K562 (cell line): ENCODE measurements around the gene HDAC7. TPM values are rescaled to one million over a fixed set of nuclear protein-coding genes. Genes with fewer than 3 reads are reported as not detected.
A peak's percentile ranks its signal among the peaks of the same experiment; 100 is the strongest.

Experiments
- CSDE1 ChIP-seq, 2 experiments: fragments of 450-650 bp; IDR thresholded peaks; 2 replicates each; pipeline ENCODE4 v1.6.1; 2016; ENCODE audit warnings: mild to moderate bottlenecking in 1 of 2
- ETS2 ChIP-seq: IDR thresholded peaks from 2 replicates; pipeline ENCODE4 v1.6.1; 2016; ENCODE audit warnings: borderline replicate concordance, missing genetic modification characterization, mild to moderate bottlenecking, moderate library complexity, missing compliant biosample characterization; ENCODE audit not compliant: poor library complexity, severe bottlenecking
- ILK ChIP-seq: fragments of 450-650 bp; IDR thresholded peaks from 2 replicates; pipeline ENCODE4 v1.6.1; 2016; ENCODE audit warnings: missing genetic modification characterization, low read depth, mild to moderate bottlenecking, missing compliant biosample characterization, moderate library complexity, borderline replicate concordance
- NCOA6 ChIP-seq: fragments of 450-650 bp; IDR thresholded peaks from 2 replicates; pipeline ENCODE4 v1.6.1; 2017; ENCODE audit warnings: mild to moderate bottlenecking
- NELFE ChIP-seq: IDR thresholded peaks from 2 replicates; pipeline ENCODE4 v1.6.1; 2011; ENCODE audit warnings: mild to moderate bottlenecking; ENCODE audit not compliant: insufficient read depth, insufficient read length
- PHF20 ChIP-seq: fragments of 450-650 bp; IDR thresholded peaks from 2 replicates; pipeline ENCODE4 v1.6.1; 2018; ENCODE audit not compliant: partially characterized antibody
- RHOXF2B ChIP-seq: fragments of 250-450 bp; sonication (Bioruptor Pico); conservative IDR thresholded peaks from 2 replicates; pipeline ENCODE4 v1.5.1; 2021
- SMAD1 ChIP-seq: fragments of 150-350 bp; IDR thresholded peaks from 2 replicates; pipeline ENCODE4 v1.6.1; 2014; ENCODE audit warnings: low read length, low read depth; ENCODE audit not compliant: partially characterized antibody
- SP1 ChIP-seq: sonication (generic); formaldehyde crosslinking; IDR thresholded peaks from 2 replicates; pipeline ENCODE4 v1.8.1; 2022; ENCODE audit warnings: mild to moderate bottlenecking, missing genetic modification reagents
- TSC22D4 ChIP-seq: fragments of 450-650 bp; IDR thresholded peaks from 2 replicates; pipeline ENCODE4 v1.6.1; 2016; ENCODE audit warnings: missing genetic modification characterization, missing biosample characterization, control low read depth
- ZC3H11A ChIP-seq: IDR thresholded peaks from 2 replicates; pipeline ENCODE4 v1.6.1; 2012; ENCODE audit warnings: low read depth, low read length, improper control_type of control experiment
- ZKSCAN3 ChIP-seq: fragments of 250-450 bp; sonication (Bioruptor Pico); IDR thresholded peaks from 2 replicates; pipeline ENCODE4 v1.4.0; 2020
- ZNF23 ChIP-seq: fragments of 250-450 bp; sonication (Bioruptor Pico); IDR thresholded peaks from 2 replicates; pipeline ENCODE4 v1.4.0; 2020; ENCODE audit warnings: mild to moderate bottlenecking
- ZSCAN29 ChIP-seq: fragments of 450-650 bp; IDR thresholded peaks from 2 replicates; pipeline ENCODE4 v1.6.1; 2017
- polyA plus RNA-seq, 8 experiments: library from polyadenylated mRNA; depleted of rRNA in 4 of 8; stranded (reverse) in 5 of 8; unstranded in 3 of 8; fragments of >200 nt; fragmentation: Nextera tagmentation in 2 of 8; fragmentation: Illumina TruSeq in 1 of 8; extraction: Ambion mirVana in 2 of 8; extraction: Trizol in 1 of 8; gene quantifications; 2 replicates each; pipeline versions ENCODE4 v1.2.1 to v1.2.3, GENCODE V29; 2011 to 2014; ENCODE audit warnings: inconsistent platforms in 1 of 8, missing spikeins in 1 of 8
- total RNA-seq, 7 experiments: library from RNA; depleted of rRNA in 6 of 7; stranded (reverse); fragments of >200 nt in 6 of 7; fragmentation: Illumina TruSeq in 2 of 7; extraction: Trizol in 2 of 7; gene quantifications; 2 replicates each; pipeline versions ENCODE4 v1.2.1 to v1.2.3, GENCODE V29; 2011 to 2021; ENCODE audit warnings: low replicate concordance in 1 of 7
- TF ChIP-seq, protein P1 (sequence below): sonication (generic); formaldehyde crosslinking; IDR thresholded peaks from 2 replicates; pipeline ENCODE4 v1.8.1; 2023; ENCODE audit warnings: missing genetic modification reagents, mild to moderate bottlenecking, borderline replicate concordance
- TF ChIP-seq, protein P2 (sequence below): fragments of 450-650 bp; formaldehyde crosslinking; IDR thresholded peaks from 2 replicates; pipeline ENCODE4 v1.4.0; 2020; ENCODE audit warnings: mild to moderate bottlenecking, moderate library complexity
- TF ChIP-seq, protein P3 (sequence below), 2 experiments: IDR thresholded peaks in 1 of 2; conservative IDR thresholded peaks in 1 of 2; 2 replicates each; pipeline ENCODE4 v1.6.1; 2016; ENCODE audit warnings: low read depth in 2 of 2, mild to moderate bottlenecking in 1 of 2, missing compliant biosample characterization in 1 of 2, missing genetic modification characterization in 1 of 2, moderate library complexity in 1 of 2
- TF ChIP-seq, protein P4 (sequence below): fragments of 450-650 bp; IDR thresholded peaks from 2 replicates; pipeline ENCODE4 v1.6.1; 2016

Gene HDAC7
- total and polyA plus RNA-seq, 9 of the 15 experiments (the other 6 are each of a cell fraction or from before 2014, with no cell fraction given): 2.5 to 129 (median 31.1) TPM

DNA sequence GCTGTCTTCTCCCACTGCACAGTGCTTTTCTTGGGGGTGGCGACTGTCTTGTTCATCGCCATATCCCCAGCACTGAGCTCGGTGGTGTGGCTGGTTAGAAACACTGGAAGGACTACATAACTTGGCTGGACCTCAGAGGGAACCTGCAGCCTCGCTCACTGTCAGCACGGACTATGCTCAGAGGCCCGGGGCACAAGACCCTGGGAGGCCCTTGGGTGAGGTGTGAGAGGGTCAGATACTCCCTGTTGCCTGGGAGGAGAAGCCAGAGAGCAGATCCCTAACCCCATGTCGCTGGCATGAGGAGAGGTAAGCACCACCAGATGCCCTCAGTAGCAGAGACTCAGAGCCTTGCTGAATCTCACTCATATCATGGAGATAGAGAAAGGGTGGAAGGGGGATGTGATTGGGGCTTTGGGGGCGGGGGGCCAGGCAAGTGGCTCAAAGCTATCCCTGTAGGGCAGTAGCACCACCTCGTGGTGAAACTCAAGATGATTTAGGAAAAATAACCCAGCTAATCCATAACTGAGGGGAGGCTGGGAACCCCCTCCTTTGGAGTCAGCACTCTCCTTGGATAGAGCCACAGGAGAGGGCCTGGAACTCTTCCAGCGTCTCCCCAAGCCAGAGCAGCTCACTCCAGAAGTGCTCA is 18.7 kb upstream of the HDAC7 start (continued):
- TF ChIP-seq, protein P1, sequence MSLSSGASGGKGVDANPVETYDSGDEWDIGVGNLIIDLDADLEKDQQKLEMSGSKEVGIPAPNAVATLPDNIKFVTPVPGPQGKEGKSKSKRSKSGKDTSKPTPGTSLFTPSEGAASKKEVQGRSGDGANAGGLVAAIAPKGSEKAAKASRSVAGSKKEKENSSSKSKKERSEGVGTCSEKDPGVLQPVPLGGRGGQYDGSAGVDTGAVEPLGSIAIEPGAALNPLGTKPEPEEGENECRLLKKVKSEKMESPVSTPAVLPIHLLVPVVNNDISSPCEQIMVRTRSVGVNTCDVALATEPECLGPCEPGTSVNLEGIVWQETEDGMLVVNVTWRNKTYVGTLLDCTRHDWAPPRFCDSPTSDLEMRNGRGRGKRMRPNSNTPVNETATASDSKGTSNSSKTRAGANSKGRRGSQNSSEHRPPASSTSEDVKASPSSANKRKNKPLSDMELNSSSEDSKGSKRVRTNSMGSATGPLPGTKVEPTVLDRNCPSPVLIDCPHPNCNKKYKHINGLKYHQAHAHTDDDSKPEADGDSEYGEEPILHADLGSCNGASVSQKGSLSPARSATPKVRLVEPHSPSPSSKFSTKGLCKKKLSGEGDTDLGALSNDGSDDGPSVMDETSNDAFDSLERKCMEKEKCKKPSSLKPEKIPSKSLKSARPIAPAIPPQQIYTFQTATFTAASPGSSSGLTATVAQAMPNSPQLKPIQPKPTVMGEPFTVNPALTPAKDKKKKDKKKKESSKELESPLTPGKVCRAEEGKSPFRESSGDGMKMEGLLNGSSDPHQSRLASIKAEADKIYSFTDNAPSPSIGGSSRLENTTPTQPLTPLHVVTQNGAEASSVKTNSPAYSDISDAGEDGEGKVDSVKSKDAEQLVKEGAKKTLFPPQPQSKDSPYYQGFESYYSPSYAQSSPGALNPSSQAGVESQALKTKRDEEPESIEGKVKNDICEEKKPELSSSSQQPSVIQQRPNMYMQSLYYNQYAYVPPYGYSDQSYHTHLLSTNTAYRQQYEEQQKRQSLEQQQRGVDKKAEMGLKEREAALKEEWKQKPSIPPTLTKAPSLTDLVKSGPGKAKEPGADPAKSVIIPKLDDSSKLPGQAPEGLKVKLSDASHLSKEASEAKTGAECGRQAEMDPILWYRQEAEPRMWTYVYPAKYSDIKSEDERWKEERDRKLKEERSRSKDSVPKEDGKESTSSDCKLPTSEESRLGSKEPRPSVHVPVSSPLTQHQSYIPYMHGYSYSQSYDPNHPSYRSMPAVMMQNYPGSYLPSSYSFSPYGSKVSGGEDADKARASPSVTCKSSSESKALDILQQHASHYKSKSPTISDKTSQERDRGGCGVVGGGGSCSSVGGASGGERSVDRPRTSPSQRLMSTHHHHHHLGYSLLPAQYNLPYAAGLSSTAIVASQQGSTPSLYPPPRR: no peak
- TF ChIP-seq NCOA6 (no peak), SP1 (CRISPR knock-in tag) (no peak), ZNF23 (no peak), ZKSCAN3 (CRISPR knock-in tag) (no peak), ZC3H11A (no peak), NELFE (no peak), ETS2 (tag) (no peak), RHOXF2B (CRISPR knock-in tag) (no peak), ZSCAN29 (no peak), CSDE1 (IDR thresholded peaks at IDR 0.05) (no peak), ILK (tag) (no peak), TSC22D4 (no peak), PHF20 (no peak), SMAD1 (no peak)
- TF ChIP-seq, protein P2, sequence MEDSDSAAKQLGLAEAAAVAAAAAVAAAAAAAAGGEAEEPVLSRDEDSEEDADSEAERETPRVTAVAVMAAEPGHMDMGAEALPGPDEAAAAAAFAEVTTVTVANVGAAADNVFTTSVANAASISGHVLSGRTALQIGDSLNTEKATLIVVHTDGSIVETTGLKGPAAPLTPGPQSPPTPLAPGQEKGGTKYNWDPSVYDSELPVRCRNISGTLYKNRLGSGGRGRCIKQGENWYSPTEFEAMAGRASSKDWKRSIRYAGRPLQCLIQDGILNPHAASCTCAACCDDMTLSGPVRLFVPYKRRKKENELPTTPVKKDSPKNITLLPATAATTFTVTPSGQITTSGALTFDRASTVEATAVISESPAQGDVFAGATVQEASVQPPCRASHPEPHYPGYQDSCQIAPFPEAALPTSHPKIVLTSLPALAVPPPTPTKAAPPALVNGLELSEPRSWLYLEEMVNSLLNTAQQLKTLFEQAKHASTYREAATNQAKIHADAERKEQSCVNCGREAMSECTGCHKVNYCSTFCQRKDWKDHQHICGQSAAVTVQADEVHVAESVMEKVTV (CRISPR knock-in tag): peak; percentile 41; the same call in 1 of the 2 replicates
- TF ChIP-seq, protein P3, sequence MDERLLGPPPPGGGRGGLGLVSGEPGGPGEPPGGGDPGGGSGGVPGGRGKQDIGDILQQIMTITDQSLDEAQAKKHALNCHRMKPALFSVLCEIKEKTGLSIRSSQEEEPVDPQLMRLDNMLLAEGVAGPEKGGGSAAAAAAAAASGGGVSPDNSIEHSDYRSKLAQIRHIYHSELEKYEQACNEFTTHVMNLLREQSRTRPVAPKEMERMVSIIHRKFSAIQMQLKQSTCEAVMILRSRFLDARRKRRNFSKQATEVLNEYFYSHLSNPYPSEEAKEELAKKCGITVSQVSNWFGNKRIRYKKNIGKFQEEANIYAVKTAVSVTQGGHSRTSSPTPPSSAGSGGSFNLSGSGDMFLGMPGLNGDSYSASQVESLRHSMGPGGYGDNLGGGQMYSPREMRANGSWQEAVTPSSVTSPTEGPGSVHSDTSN (CRISPR knock-in tag; IDR thresholded peaks at IDR 0.05; ENCODE audit: low read depth): no peak
- TF ChIP-seq, protein P3 (tag; conservative IDR thresholded peaks at IDR 0.05; ENCODE audit: low read depth): no peak
- TF ChIP-seq, protein P4, sequence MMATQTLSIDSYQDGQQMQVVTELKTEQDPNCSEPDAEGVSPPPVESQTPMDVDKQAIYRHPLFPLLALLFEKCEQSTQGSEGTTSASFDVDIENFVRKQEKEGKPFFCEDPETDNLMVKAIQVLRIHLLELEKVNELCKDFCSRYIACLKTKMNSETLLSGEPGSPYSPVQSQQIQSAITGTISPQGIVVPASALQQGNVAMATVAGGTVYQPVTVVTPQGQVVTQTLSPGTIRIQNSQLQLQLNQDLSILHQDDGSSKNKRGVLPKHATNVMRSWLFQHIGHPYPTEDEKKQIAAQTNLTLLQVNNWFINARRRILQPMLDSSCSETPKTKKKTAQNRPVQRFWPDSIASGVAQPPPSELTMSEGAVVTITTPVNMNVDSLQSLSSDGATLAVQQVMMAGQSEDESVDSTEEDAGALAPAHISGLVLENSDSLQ: no peak
